ENCODE data around the gene ZFAND5. TPM values are rescaled to one million over a fixed set of nuclear protein-coding genes. Genes with fewer than 3 reads are reported as not detected.

ZFAND5 gene
- total RNA-seq, 1 experiment from 2014 or later: 84.1 TPM

- Histone ChIP-seq H2AFZ (ENCODE audit: low read length) (no peak overlapping the region), H3K9me3 (ENCODE audit: low read length) (no peaks in the 10 kb centered on the region), H3K4me3 (ENCODE audit: low read length) (no peak overlapping the region), H3K9ac (ENCODE audit: low read length) (no peak overlapping the region), H3F3A (ENCODE audit: low read length, unreplicated experiment) (no peaks in the 10 kb centered on the region), H3K27ac (ENCODE audit: low read length) (no peak overlapping the region), H3K27me3 (ENCODE audit: low read length) (no peaks in the 10 kb centered on the region), H3K4me2 (ENCODE audit: low read length) (no peak overlapping the region), H3K79me2 (ENCODE audit: low read length) (no peaks in the 10 kb centered on the region), H3K4me1 (ENCODE audit: insufficient read depth, low read length) (peaks cover 20% of the 10 kb centered on the region), H3K9me2 (replicated peaks; ENCODE audit: low read length) (no peaks in the 10 kb centered on the region), H4K20me1 (ENCODE audit: low read length) (no peaks in the 10 kb centered on the region), H3K36me3 (ENCODE audit: low read depth, low read length) (no peaks in the 10 kb centered on the region)
- POLR2A ChIA-PET (ENCODE audit: unreplicated experiment): no interaction called here
- no TSS peak for BruUV-seq (replicated peaks)
- CTCF ChIA-PET: no interaction called here
- intact Hi-C loops (cut with micrococcal nuclease): no loop called here
- DNase-seq: no peak
- ATAC-seq: no peak
- no peak for TF ChIP-seq EZH2phosphoT487 (IDR thresholded peaks at IDR 0.05; ENCODE audit: borderline replicate concordance, low read length)
- TF ChIP-seq EZH2 (IDR thresholded peaks at IDR 0.05; ENCODE audit: low read length, unreplicated experiment): no peak
- no peak for TF ChIP-seq CTCF (conservative IDR thresholded peaks at IDR 0.05; ENCODE audit: low read depth, low read length)
Observed at GRCh38 chr9:72312386-72312987, 52.5 kb downstream of the ZFAND5 start.

GRCh38 chr9:72309364-72310133 is 55.5 kb downstream of the ZFAND5 start:
- TF ChIP-seq EZH2phosphoT487 (IDR thresholded peaks at IDR 0.05; ENCODE audit: borderline replicate concordance, low read length): no peak
- TF ChIP-seq EZH2 (IDR thresholded peaks at IDR 0.05; ENCODE audit: low read length, unreplicated experiment): no peak
- no peak for TF ChIP-seq CTCF (conservative IDR thresholded peaks at IDR 0.05; ENCODE audit: low read depth, low read length)
- Histone ChIP-seq H3K9me3 (ENCODE audit: low read length) (no peaks in the 10 kb centered on the region), H3K9ac (ENCODE audit: low read length) (no peak overlapping the region), H3K27ac (ENCODE audit: low read length) (no peak overlapping the region), H3K27me3 (ENCODE audit: low read length) (no peaks in the 10 kb centered on the region), H3K36me3 (ENCODE audit: low read depth, low read length) (no peaks in the 10 kb centered on the region), H4K20me1 (ENCODE audit: low read length) (no peaks in the 10 kb centered on the region), H3K79me2 (ENCODE audit: low read length) (no peaks in the 10 kb centered on the region), H3K4me3 (ENCODE audit: low read length) (no peak overlapping the region), H3K9me2 (replicated peaks; ENCODE audit: low read length) (no peaks in the 10 kb centered on the region), H3K4me2 (ENCODE audit: low read length) (no peak overlapping the region), H2AFZ (ENCODE audit: low read length) (no peak overlapping the region), H3K4me1 (ENCODE audit: insufficient read depth, low read length) (peaks cover 2% of the 10 kb centered on the region), H3F3A (ENCODE audit: low read length, unreplicated experiment) (no peaks in the 10 kb centered on the region)
- intact Hi-C loops (cut with micrococcal nuclease): no loop called here
- BruUV-seq (replicated peaks): no TSS peak
- ATAC-seq: no peak
- CTCF ChIA-PET: no interaction called here
- DNase-seq: no peak
- POLR2A ChIA-PET (ENCODE audit: unreplicated experiment): no interaction called here

- no peaks in the 10 kb centered on the region for H3F3A ChIP-seq (ENCODE audit: low read length, unreplicated experiment)
- H3K4me3 ChIP-seq (ENCODE audit: low read length): no peak overlapping the region
- TF ChIP-seq EZH2 (IDR thresholded peaks at IDR 0.05; ENCODE audit: low read length, unreplicated experiment): no peak
- no peak for TF ChIP-seq CTCF (conservative IDR thresholded peaks at IDR 0.05; ENCODE audit: low read depth, low read length)
- TF ChIP-seq EZH2phosphoT487 (IDR thresholded peaks at IDR 0.05; ENCODE audit: borderline replicate concordance, low read length): no peak
- BruUV-seq (replicated peaks): no TSS peak
- no peaks in the 10 kb centered on the region for H3K9me3 ChIP-seq (ENCODE audit: low read length)
- POLR2A ChIA-PET (ENCODE audit: unreplicated experiment): no interaction called here
- H3K27me3 ChIP-seq (ENCODE audit: low read length): no peaks in the 10 kb centered on the region
- no peaks in the 10 kb centered on the region for H3K9me2 ChIP-seq (replicated peaks; ENCODE audit: low read length)
- CTCF ChIA-PET: no interaction called here
- no peak overlapping the region for H3K9ac ChIP-seq (ENCODE audit: low read length)
- H3K4me1 ChIP-seq (ENCODE audit: insufficient read depth, low read length): no peaks in the 10 kb centered on the region
- ATAC-seq (no peak), DNase-seq (no peak)
- no peaks in the 10 kb centered on the region for H3K79me2 ChIP-seq (ENCODE audit: low read length)
- intact Hi-C loops (cut with micrococcal nuclease): no loop called here
- H3K4me2 ChIP-seq (ENCODE audit: low read length): no peak overlapping the region
- H2AFZ ChIP-seq (ENCODE audit: low read length): no peak overlapping the region
- H3K36me3 ChIP-seq (ENCODE audit: low read depth, low read length): no peaks in the 10 kb centered on the region
- H4K20me1 ChIP-seq (ENCODE audit: low read length): no peaks in the 10 kb centered on the region
- no peak overlapping the region for H3K27ac ChIP-seq (ENCODE audit: low read length)
Observed at GRCh38 chr9:72306761-72307160, 58.2 kb downstream of the ZFAND5 start.

All from PC-3 (cell line).